Fibroblast of lung (primary cell): ENCODE data around the gene LBR.

Source experiments
- EZH2 ChIP-seq: IDR thresholded peaks from 2 replicates; pipeline ENCODE4 v1.5.1; 2012; ENCODE audit warnings: low read length, control low read depth, mild to moderate bottlenecking; ENCODE audit errors: missing control alignments
- TF ChIP-seq, protein P1 (sequence below), 2 donors: IDR thresholded peaks in 1 of 2; conservative IDR thresholded peaks in 1 of 2; 1 replicate in 1 of 2; 2 replicates in 1 of 2; pipeline ENCODE4 v1.5.1; 2011 to 2012; ENCODE audit warnings: low read length in 2 of 2, control low read depth in 1 of 2, inconsistent platforms in 1 of 2, low read depth in 1 of 2, mild to moderate bottlenecking in 1 of 2

- TF ChIP-seq, protein P1, sequence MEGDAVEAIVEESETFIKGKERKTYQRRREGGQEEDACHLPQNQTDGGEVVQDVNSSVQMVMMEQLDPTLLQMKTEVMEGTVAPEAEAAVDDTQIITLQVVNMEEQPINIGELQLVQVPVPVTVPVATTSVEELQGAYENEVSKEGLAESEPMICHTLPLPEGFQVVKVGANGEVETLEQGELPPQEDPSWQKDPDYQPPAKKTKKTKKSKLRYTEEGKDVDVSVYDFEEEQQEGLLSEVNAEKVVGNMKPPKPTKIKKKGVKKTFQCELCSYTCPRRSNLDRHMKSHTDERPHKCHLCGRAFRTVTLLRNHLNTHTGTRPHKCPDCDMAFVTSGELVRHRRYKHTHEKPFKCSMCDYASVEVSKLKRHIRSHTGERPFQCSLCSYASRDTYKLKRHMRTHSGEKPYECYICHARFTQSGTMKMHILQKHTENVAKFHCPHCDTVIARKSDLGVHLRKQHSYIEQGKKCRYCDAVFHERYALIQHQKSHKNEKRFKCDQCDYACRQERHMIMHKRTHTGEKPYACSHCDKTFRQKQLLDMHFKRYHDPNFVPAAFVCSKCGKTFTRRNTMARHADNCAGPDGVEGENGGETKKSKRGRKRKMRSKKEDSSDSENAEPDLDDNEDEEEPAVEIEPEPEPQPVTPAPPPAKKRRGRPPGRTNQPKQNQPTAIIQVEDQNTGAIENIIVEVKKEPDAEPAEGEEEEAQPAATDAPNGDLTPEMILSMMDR (conservative IDR thresholded peaks at IDR 0.05 in 1 of 2, IDR thresholded peaks at IDR 0.05 in 1 of 2; ENCODE audit: low read depth in 1 of 2, low read length in 2 of 2), result no peak
- no peak for TF ChIP-seq EZH2
Measured at GRCh38 chr1:225408249-225408648, 19.6 kb downstream of the LBR start.
